HG02885 (cell line): ENCODE measurements around the gene PNPLA1.

Experiments used
- ATAC-seq: cut with Tn5 transposase; IDR thresholded peaks from one replicate; pipeline ENCODE4 v1.9.1; 2021; ENCODE audit warnings: mild to moderate bottlenecking; ENCODE audit not compliant: unreplicated experiment, poor library complexity

Gene PNPLA1

DNA sequence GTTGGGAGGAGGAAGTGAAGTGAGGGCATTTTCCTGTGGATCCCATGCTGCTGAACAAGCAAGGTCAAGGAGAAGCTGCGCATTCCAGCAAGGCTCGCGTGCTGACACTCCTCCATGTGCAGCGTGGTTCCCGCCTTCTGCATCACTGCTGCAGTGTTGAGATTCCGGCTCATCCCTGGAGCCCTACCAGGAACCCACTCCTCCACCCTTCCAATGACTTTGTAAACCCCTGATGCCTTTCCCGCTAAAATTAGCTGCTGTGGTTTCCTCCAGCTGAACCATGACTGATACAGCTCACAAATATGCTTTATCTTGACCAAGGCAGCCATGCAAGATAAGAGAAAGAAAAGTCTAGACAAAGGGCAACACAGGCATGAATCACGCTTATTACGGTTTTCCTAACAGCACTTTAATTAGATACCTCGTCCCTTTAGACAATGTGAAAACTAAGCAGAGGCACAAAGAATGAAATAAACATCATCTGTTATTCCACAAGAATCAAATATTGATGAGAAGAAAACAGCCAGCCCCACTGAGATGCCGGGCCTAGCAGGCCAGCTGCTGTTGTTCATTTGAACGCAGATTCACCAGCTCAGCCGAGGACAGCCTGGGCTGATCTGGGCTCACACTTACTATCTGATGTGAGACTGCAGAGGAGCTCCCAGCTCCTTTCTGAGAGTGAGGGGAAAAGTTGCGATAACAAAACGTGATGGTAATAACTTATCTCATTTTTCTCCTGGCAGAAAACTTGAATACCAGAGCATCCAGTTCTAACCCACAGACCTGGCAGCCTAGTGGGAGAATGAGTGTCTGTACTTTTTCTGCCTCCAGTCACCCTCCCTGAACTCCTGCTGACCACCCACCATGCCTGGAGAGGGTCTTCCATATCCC is 81.1 kb downstream of the PNPLA1 start:
- no peak for ATAC-seq

DNA sequence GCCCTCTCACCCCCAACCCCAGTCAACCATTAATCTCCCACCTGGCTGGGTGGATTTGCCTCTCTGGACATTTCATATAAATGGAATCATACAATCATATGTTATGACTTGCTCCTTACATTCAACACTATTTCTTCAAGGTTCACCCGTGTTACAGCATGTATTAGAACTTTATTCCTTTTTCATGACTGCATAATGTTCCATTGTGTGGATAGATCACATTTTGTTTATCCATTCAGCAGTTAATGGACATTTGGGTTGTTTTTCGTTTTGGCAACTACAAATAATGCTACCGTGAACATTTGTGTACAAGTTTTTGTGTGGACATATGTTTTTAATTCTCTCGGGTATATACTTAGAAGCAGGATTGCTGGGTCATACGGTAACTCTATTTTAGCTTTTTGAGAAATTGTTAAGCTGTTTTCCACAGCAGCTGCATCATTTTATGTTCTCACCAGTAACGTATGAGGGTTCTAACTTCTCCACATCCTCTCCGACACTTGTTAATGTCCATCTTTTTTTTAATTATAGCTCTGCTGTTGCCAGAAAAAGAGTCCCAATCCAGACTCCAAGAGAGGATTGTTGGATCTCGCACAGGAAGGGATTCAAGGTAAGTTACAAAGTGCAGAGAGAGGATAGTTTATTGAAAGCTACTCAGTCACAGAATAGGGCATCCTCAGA is 82.8 kb downstream of the PNPLA1 start:
- no peak for ATAC-seq

DNA sequence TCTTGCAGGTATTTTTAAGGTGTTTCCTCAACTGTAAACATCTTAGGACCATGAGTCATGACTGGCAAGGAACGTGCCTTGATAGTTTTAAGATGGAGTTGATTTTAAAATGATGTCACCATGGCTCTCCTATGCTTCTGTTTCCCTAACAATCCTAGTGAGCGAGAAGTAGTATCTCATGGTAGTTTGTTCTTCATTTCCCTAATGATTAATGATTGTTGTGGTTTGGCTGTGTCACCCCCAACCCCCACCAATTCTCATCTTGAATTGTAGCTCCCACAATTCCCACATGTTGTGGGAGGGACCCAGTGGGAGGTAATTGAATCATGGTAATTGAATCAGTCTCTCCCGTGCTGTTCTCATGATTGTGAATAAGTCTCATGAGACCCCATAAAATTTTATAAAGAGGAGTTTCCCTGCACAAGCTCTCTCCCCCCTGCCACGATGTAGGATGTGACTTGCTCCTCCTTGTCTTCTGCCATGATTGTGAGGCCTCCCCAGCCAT is 83.6 kb downstream of the PNPLA1 start:
- ATAC-seq, result no peak

DNA sequence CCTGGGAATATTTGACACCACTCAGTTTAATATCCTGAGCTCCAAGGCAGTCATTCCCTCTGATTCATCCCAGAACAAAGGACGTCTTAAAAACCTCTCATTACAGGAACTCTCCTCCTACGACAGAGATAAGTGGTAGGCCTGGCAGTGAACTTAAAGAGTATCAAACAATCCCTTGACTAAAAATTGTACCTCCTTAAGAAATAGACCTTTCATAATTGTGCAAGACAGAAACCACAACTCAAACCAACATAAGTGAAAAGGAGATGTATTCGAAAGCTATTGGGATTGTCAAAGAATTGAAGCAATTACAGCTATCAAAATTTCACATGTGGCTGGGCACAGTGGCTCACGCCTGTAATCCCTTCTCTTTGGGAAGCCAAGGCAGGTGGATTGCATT is 86.0 kb downstream of the PNPLA1 start:
- no peak for ATAC-seq

- peak; percentile 23 for ATAC-seq
These were observed 88.0 kb downstream of the PNPLA1 start for GRCh38 chr6:36357872-36358225.
